OCI-LY7 (cell line): ENCODE measurements around the gene TEX48. TPM values are rescaled to one million over a fixed set of nuclear protein-coding genes. Genes with fewer than 3 reads are reported as not detected.

ENCODE experiments used
- BruUV-seq: library from RNA; stranded (reverse); fragments of 400-500 nt; replicated peaks from 2 replicates; lab custom pipeline; 2021; lab: Mats Ljungman, UMichigan
- CTCF ChIA-PET: fragments of 300-600 bp; sonication (Branson Sonifier 250); formaldehyde crosslinking; loops from one replicate; lab custom pipeline; 2022; ENCODE audit warnings: antibody characterized with exemption; ENCODE audit not compliant: unreplicated experiment; lab: Charles Lee
- POLR2A ChIA-PET: fragments of 300-600 bp; sonication (Branson Sonifier 250); formaldehyde crosslinking; loops from one replicate; lab custom pipeline; 2022; ENCODE audit warnings: antibody characterized with exemption; lab: Charles Lee
- DNase-seq: peaks from one replicate; pipeline ENCODE4 v3.0.0-alpha.2; 2015; ENCODE audit warnings: low spot score
- H2AFZ ChIP-seq: fragments of 200-600 bp; sonication (generic), shearing (Covaris generic); 2 replicates; pipeline ENCODE4 v1.6.1; 2014; ENCODE audit warnings: mild to moderate bottlenecking, antibody characterized with exemption, low read length, moderate library complexity
- H3K27ac ChIP-seq: fragments of 200-600 bp; sonication (generic); 2 replicates; pipeline ENCODE4 v1.5.1; 2014; ENCODE audit warnings: mixed run types, low read depth, mild to moderate bottlenecking, moderate library complexity, low read length, inconsistent platforms; ENCODE audit not compliant: poor library complexity, severe bottlenecking
- H3K36me3 ChIP-seq: fragments of 200-600 bp; sonication (generic); 2 replicates; pipeline ENCODE4 v1.6.1; 2014; ENCODE audit warnings: mild to moderate bottlenecking, antibody characterized with exemption, low read length, moderate library complexity, mixed read lengths; ENCODE audit not compliant: insufficient read depth
- H3K4me1 ChIP-seq: fragments of 200-600 bp; sonication (generic); 2 replicates; pipeline ENCODE4 v1.5.1; 2014; ENCODE audit warnings: mild to moderate bottlenecking, low read length; ENCODE audit not compliant: insufficient read depth, poor library complexity, severe bottlenecking
- H3K4me2 ChIP-seq: fragments of 200-600 bp; sonication (generic); 2 replicates; pipeline ENCODE4 v1.6.1; 2014; ENCODE audit warnings: mild to moderate bottlenecking, low read length
- H3K4me3 ChIP-seq: fragments of 200-600 bp; sonication (generic); 2 replicates; pipeline ENCODE4 v1.5.1; 2014; ENCODE audit warnings: mild to moderate bottlenecking, low read depth, low read length; ENCODE audit not compliant: poor library complexity, severe bottlenecking
- H3K79me2 ChIP-seq: fragments of 200-600 bp; sonication (generic); 2 replicates; pipeline ENCODE4 v1.6.1; 2016; ENCODE audit warnings: low read depth, mild to moderate bottlenecking, low read length, moderate library complexity, mixed read lengths; ENCODE audit not compliant: insufficient read depth
- H3K9me2 ChIP-seq: fragments of 200-600 bp; sonication (generic); 2 replicates; pipeline ENCODE4 v1.6.1; 2016; ENCODE audit warnings: mild to moderate bottlenecking, low read length, mixed read lengths; ENCODE audit not compliant: insufficient read depth
- H3K9me3 ChIP-seq: fragments of 200-600 bp; sonication (generic); 2 replicates; pipeline ENCODE4 v1.6.1; 2014; ENCODE audit warnings: mild to moderate bottlenecking, mixed run types, low read length, mixed read lengths
- H4K20me1 ChIP-seq: fragments of 200-600 bp; sonication (generic); 2 replicates; pipeline ENCODE4 v1.6.1; 2014; ENCODE audit warnings: mild to moderate bottlenecking, antibody characterized with exemption, low read length, moderate library complexity, mixed read lengths; ENCODE audit not compliant: insufficient read depth
- EZH2phosphoT487 ChIP-seq: fragments of 200-600 bp; sonication (generic); IDR thresholded peaks from 2 replicates; pipeline ENCODE4 v1.6.1; 2018; ENCODE audit warnings: low read depth, borderline replicate concordance, mild to moderate bottlenecking, mixed run types, antibody characterized with exemption, low read length, moderate library complexity, mixed read lengths
- intact Hi-C: fragments of 100-400 bp; cut with micrococcal nuclease; formaldehyde crosslinking; loops from one replicate; pipeline ENCODE4 v1.10.0; 2022; ENCODE audit not compliant: unreplicated experiment
- total RNA-seq, 2 experiments: library from RNA; depleted of rRNA in 1 of 2; stranded (reverse); fragments of >200 nt in 1 of 2; shearing (Covaris generic) in 1 of 2; gene quantifications; 2 replicates each; pipeline ENCODE4 v1.2.3, GENCODE V29; 2014 to 2022
- TF ChIP-seq, protein P1 (sequence below): fragments of 200-600 bp; sonication (generic); conservative IDR thresholded peaks from 2 replicates; pipeline ENCODE4 v1.5.1; 2014; ENCODE audit warnings: mild to moderate bottlenecking, antibody characterized with exemption, low read length, moderate library complexity, mixed read lengths

The TEX48 gene
- total RNA-seq, 2 experiments from 2014 or later = not detected

DNA sequence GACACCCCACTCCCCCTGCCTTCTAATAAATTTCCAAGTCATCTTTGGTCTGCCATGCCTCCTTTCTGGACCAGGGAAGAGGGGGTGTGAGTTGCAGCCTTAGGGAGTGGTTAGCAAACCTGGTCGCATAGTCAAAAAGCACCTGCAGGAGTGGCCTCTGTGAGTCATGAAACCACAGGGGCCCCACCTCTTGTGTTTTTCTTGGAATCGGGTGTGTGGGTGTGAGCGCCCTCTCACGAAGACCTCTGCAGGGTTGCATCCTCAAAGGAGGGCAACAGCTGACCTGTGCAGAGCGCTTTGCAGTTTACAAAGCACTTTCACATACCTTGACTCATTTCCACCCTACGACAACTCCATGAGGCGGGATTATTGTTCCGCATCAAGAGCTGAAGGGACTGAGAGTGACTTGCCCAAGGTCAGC is 36.8 kb upstream of the TEX48 start:
- TF ChIP-seq, protein P1, sequence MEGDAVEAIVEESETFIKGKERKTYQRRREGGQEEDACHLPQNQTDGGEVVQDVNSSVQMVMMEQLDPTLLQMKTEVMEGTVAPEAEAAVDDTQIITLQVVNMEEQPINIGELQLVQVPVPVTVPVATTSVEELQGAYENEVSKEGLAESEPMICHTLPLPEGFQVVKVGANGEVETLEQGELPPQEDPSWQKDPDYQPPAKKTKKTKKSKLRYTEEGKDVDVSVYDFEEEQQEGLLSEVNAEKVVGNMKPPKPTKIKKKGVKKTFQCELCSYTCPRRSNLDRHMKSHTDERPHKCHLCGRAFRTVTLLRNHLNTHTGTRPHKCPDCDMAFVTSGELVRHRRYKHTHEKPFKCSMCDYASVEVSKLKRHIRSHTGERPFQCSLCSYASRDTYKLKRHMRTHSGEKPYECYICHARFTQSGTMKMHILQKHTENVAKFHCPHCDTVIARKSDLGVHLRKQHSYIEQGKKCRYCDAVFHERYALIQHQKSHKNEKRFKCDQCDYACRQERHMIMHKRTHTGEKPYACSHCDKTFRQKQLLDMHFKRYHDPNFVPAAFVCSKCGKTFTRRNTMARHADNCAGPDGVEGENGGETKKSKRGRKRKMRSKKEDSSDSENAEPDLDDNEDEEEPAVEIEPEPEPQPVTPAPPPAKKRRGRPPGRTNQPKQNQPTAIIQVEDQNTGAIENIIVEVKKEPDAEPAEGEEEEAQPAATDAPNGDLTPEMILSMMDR = no peak
- no peak for TF ChIP-seq EZH2phosphoT487
- no TSS peak for BruUV-seq
- Histone ChIP-seq H3K4me3 (no peak overlapping the region), H3K9me2 (no peaks in the 10 kb centered on the region), H3K27ac (no peak overlapping the region), H3K79me2 (no peaks in the 10 kb centered on the region), H3K9me3 (no peaks in the 10 kb centered on the region), H3K36me3 (no peaks in the 10 kb centered on the region), H4K20me1 (no peaks in the 10 kb centered on the region), H2AFZ (no peak overlapping the region), H3K4me2 (no peak overlapping the region), H3K4me1 (no peaks in the 10 kb centered on the region)
- intact Hi-C loops = no loop called here
- ChIA-PET CTCF (no interaction called here), POLR2A (no interaction called here)
- DNase-seq = no peak

DNA sequence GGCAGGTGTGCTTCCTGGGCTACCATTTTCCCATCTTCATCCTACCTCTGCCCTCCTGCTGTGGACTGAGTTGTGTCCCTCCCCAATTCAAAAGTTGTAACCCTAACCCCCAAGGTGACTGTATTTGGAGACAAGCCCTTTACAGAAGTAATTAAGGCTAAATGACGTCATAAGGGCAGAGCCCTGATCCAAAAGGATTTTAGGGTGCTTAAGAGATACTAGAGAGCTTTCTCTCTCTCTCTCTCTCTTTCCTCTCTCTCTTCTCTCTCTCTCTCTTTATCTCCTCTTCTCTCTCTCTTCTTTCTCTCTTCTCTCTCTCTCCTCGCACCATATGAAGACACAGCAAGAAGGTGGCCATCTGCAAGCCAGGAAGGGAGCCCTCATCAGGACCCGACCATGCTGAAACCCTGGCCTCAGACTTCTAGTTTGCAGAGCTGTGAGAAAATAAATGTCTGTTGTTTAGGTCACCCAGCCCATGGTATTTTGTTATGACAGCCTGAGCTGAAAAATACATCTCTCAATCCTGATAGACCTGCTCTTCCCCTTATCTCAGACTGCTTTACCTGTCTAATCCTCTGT is 36.0 kb upstream of the TEX48 start:
- H3K4me1 ChIP-seq = no peaks in the 10 kb centered on the region
- H3K27ac ChIP-seq = no peak overlapping the region
- CTCF ChIA-PET = no interaction called here
- no peak overlapping the region for H2AFZ ChIP-seq
- H3K79me2 ChIP-seq = no peaks in the 10 kb centered on the region
- POLR2A ChIA-PET = no interaction called here
- no peaks in the 10 kb centered on the region for H3K36me3 ChIP-seq
- intact Hi-C loops = no loop called here
- no peaks in the 10 kb centered on the region for H3K9me3 ChIP-seq
- no peak for DNase-seq
- H3K9me2 ChIP-seq = no peaks in the 10 kb centered on the region
- no TSS peak for BruUV-seq
- no peaks in the 10 kb centered on the region for H4K20me1 ChIP-seq
- no peak overlapping the region for H3K4me2 ChIP-seq
- no peak overlapping the region for H3K4me3 ChIP-seq
- TF ChIP-seq EZH2phosphoT487 = no peak
- TF ChIP-seq, protein P1 = no peak

DNA sequence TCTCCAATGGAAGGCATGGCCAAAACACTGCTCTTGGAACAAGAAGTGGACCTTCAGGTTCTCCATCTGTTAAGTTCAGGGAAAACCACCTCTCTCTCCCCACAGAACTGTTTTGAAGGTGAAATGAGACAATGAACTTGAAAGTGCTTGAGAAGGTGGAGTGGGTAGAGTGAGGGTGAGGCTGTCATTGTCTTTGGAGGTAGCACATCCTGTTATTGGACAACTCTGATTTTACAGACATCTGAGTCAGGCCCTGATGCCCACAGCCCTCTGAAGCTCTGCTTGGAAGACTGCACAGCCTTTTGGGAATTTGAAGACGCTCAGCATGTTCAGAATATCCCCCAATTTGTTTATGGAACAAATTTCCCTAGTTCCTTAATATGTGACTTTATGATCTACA is 27.6 kb upstream of the TEX48 start:
- no peak overlapping the region for H3K27ac ChIP-seq
- H3K36me3 ChIP-seq = no peaks in the 10 kb centered on the region
- POLR2A ChIA-PET = no interaction called here
- H3K79me2 ChIP-seq = no peaks in the 10 kb centered on the region
- no peak overlapping the region for H3K4me3 ChIP-seq
- intact Hi-C loops = no loop called here
- no peaks in the 10 kb centered on the region for H4K20me1 ChIP-seq
- CTCF ChIA-PET = no interaction called here
- no peaks in the 10 kb centered on the region for H3K9me3 ChIP-seq
- H2AFZ ChIP-seq = no peak overlapping the region
- H3K4me1 ChIP-seq = no peaks in the 10 kb centered on the region
- DNase-seq = no peak
- H3K4me2 ChIP-seq = no peak overlapping the region
- TF ChIP-seq EZH2phosphoT487 = no peak
- TF ChIP-seq, protein P1 = no peak
- H3K9me2 ChIP-seq = no peaks in the 10 kb centered on the region
- BruUV-seq = no TSS peak
